Panc1 (cell line): ENCODE measurements around the gene CORIN. TPM values are rescaled to one million over a fixed set of nuclear protein-coding genes. Genes with fewer than 3 reads are reported as not detected.

Source experiments
- ATAC-seq: fragments of 200-7000 bp; cut with Tn5 transposase; 2 replicates; pipeline ENCODE4 v1.9.1; 2020; ENCODE audit warnings: mild to moderate bottlenecking, moderate library complexity
- BruUV-seq: library from RNA; stranded (reverse); fragments of 400-500 nt; replicated peaks from 2 replicates; lab custom pipeline; 2021; lab: Mats Ljungman, UMichigan
- CTCF ChIA-PET: fragments of 300-600 bp; sonication (Branson Sonifier 250); formaldehyde crosslinking; loops from one replicate; lab custom pipeline; 2022; ENCODE audit warnings: antibody characterized with exemption; lab: Charles Lee
- POLR2A ChIA-PET: fragments of 300-600 bp; sonication (Branson Sonifier 250); formaldehyde crosslinking; loops from one replicate; lab custom pipeline; 2022; ENCODE audit warnings: antibody characterized with exemption; lab: Charles Lee
- DNase-seq: peaks from one replicate; pipeline ENCODE4 v3.0.0-alpha.2; 2010; ENCODE audit warnings: low read depth, low spot score
- H3K27ac ChIP-seq: 2 replicates; pipeline ENCODE4 v1.5.1; 2011; ENCODE audit warnings: mild to moderate bottlenecking, low read length, inconsistent platforms
- H3K27me3 ChIP-seq: fragments of 200-500 bp; sonication (Bioruptor generic); 2 replicates; pipeline ENCODE4 v1.6.0; 2014; ENCODE audit warnings: low read length, inconsistent platforms; ENCODE audit not compliant: control insufficient read depth, insufficient read depth
- H3K36me3 ChIP-seq: fragments of 200-500 bp; sonication (Bioruptor generic); 2 replicates; pipeline ENCODE4 v1.5.1; 2014; ENCODE audit warnings: inconsistent platforms, mild to moderate bottlenecking, low read length, moderate library complexity; ENCODE audit not compliant: control insufficient read depth, insufficient read depth
- H3K4me1 ChIP-seq: 2 replicates; pipeline ENCODE4 v1.5.1; 2011; ENCODE audit warnings: inconsistent platforms, mild to moderate bottlenecking, low read length, moderate library complexity; ENCODE audit not compliant: control insufficient read depth, insufficient read depth
- H3K4me3 ChIP-seq, 2 experiments: 2 replicates each; pipeline ENCODE4 v1.5.1; 2011 to 2012; ENCODE audit warnings: low read depth in 2 of 2, low read length in 2 of 2, mild to moderate bottlenecking in 2 of 2, inconsistent platforms in 1 of 2, moderate library complexity in 1 of 2
- H3K9me3 ChIP-seq: fragments of 200-500 bp; sonication (Bioruptor generic); 2 replicates; pipeline ENCODE4 v1.5.1; 2014; ENCODE audit warnings: low read depth, mild to moderate bottlenecking, inconsistent platforms, low read length, moderate library complexity; ENCODE audit not compliant: control insufficient read depth, insufficient read depth
- CTCF ChIP-seq: fragments of 450-650 bp; IDR thresholded peaks from 2 replicates; pipeline ENCODE4 v1.5.1; 2017; ENCODE audit warnings: mild to moderate bottlenecking
- POLR2AphosphoS5 ChIP-seq: IDR thresholded peaks from 2 replicates; pipeline ENCODE4 v1.6.1; 2012; ENCODE audit warnings: mild to moderate bottlenecking, low read depth, low read length, moderate library complexity
- REST ChIP-seq, 2 experiments: IDR thresholded peaks; 2 replicates each; pipeline ENCODE4 v1.6.1; 2011 to 2012; ENCODE audit warnings: low read depth in 2 of 2, control low read depth in 1 of 2, low read length in 1 of 2, mild to moderate bottlenecking in 1 of 2, moderate library complexity in 1 of 2; ENCODE audit not compliant: insufficient read depth in 1 of 2
- SIN3A ChIP-seq: IDR thresholded peaks from 2 replicates; pipeline ENCODE4 v1.6.1; 2012; ENCODE audit warnings: low read depth, mild to moderate bottlenecking, low read length, moderate library complexity, borderline replicate concordance; ENCODE audit not compliant: insufficient read depth
- TCF7L2 ChIP-seq: IDR thresholded peaks from 2 replicates; pipeline ENCODE4 v1.6.1; 2011; ENCODE audit warnings: mild to moderate bottlenecking, low read depth, low read length, inconsistent platforms
- in situ Hi-C: cut with HindIII; loops from 2 replicates; pipeline ENCODE4 v1.10.0; 2016; ENCODE audit warnings: low sequenced_read_pairs, low pct_unique_long_range_greater_than_20kb
- intact Hi-C: fragments of 100-400 bp; cut with micrococcal nuclease; formaldehyde crosslinking; loops from one replicate; pipeline ENCODE4 v1.10.0; 2022; ENCODE audit not compliant: unreplicated experiment
- total RNA-seq: library from RNA; stranded (reverse); gene quantifications from one replicate; pipeline ENCODE4 v1.2.1, GENCODE V29; 2021; ENCODE audit not compliant: unreplicated experiment

Gene CORIN
- total RNA-seq, 1 experiment from 2014 or later, result not detected

GRCh38 chr4:47572981-47573380 lies 264.9 kb downstream of the CORIN start:
- Histone ChIP-seq H3K9me3 (no peaks in the 10 kb centered on the region), H3K4me1 (no peaks in the 10 kb centered on the region), H3K27ac (no peak overlapping the region), H3K4me3 (no peak overlapping the region), H3K27me3 (no peaks in the 10 kb centered on the region), H3K36me3 (no peaks in the 10 kb centered on the region)
- in situ Hi-C loops (no loop called here), intact Hi-C loops (no loop called here)
- ATAC-seq, result no peak
- no TSS peak for BruUV-seq
- ChIA-PET CTCF (no interaction called here), POLR2A (no interaction called here)
- DNase-seq, result no peak
- TF ChIP-seq TCF7L2 (no peak), CTCF (no peak), SIN3A (no peak), REST (IDR thresholded peaks at IDR 0.05; ENCODE audit: insufficient read depth in 1 of 2, low read depth in 2 of 2, low read length in 1 of 2) (no peak), POLR2AphosphoS5 (no peak)

GRCh38 chr4:47570816-47571215 lies 267.1 kb downstream of the CORIN start:
- no peaks in the 10 kb centered on the region for H3K36me3 ChIP-seq
- CTCF ChIA-PET, result no interaction called here

More at GRCh38 chr4:47570816-47571215, 267.1 kb downstream of the CORIN start:
- ATAC-seq, result no peak
- DNase-seq, result no peak
- H3K4me3 ChIP-seq, result no peak overlapping the region
- in situ Hi-C loops (no loop called here), intact Hi-C loops (no loop called here)
- POLR2A ChIA-PET, result no interaction called here
- no peaks in the 10 kb centered on the region for H3K27me3 ChIP-seq
- TF ChIP-seq POLR2AphosphoS5 (no peak), SIN3A (no peak), REST (IDR thresholded peaks at IDR 0.05; ENCODE audit: insufficient read depth in 1 of 2, low read depth in 2 of 2, low read length in 1 of 2) (no peak)
- no peaks in the 10 kb centered on the region for H3K4me1 ChIP-seq
- no peaks in the 10 kb centered on the region for H3K9me3 ChIP-seq
- no peak overlapping the region for H3K27ac ChIP-seq
- BruUV-seq, result no TSS peak
